HG03064 (cell line): ENCODE measurements around the gene TBX10.

Experiments used
- ATAC-seq: cut with Tn5 transposase; IDR thresholded peaks from one replicate; pipeline ENCODE4 v1.9.1; 2021; ENCODE audit warnings: low read depth; ENCODE audit not compliant: unreplicated experiment

Gene TBX10

DNA sequence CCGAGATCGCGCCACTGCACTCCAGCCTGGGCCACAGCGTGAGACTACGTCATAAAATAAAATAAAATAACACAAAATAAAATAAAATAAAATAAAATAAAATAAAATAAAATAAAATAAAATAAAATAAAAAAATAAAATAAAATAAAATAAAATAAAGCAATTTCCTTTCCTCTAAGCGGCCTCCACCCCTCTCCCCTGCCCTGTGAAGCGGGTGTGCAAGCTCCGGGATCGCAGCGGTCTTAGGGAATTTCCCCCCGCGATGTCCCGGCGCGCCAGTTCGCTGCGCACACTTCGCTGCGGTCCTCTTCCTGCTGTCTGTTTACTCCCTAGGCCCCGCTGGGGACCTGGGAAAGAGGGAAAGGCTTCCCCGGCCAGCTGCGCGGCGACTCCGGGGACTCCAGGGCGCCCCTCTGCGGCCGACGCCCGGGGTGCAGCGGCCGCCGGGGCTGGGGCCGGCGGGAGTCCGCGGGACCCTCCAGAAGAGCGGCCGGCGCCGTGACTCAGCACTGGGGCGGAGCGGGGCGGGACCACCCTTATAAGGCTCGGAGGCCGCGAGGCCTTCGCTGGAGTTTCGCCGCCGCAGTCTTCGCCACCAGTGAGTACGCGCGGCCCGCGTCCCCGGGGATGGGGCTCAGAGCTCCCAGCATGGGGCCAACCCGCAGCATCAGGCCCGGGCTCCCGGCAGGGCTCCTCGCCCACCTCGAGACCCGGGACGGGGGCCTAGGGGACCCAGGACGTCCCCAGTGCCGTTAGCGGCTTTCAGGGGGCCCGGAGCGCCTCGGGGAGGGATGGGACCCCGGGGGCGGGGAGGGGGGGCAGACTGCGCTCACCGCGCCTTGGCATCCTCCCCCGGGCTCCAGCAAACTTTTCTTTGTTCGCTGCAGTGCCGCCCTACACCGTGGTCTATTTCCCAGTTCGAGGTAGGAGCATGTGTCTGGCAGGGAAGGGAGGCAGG is 56.0 kb downstream of the TBX10 start, which contains the start of gene GSTP1:
TSS of gene GSTP1 (plus strand) at position 566 of the 958 bp plus-strand sequence. CDS start at position 598, 32 bp downstream.
- peak; percentile 56 for ATAC-seq

DNA sequence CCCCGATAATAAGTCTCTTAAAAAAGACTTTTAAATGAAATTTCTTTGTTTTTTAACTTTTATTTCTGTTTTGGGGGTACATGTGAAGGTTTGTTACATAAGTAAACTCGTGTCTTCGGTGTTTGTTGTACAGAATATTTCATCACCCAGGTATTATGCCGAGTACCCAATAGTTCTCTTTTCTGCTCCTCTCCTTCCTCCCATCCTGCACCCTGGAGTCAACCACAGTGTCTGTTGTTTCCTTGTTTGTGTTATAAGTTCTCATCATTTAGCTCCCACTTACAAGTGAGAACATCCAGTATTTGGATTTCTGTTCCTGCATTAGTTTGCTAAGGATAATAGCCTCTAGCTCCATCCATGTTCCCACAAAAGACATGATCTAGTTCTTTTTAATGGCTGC is 57.6 kb downstream of the TBX10 start:
- no peak for ATAC-seq

DNA sequence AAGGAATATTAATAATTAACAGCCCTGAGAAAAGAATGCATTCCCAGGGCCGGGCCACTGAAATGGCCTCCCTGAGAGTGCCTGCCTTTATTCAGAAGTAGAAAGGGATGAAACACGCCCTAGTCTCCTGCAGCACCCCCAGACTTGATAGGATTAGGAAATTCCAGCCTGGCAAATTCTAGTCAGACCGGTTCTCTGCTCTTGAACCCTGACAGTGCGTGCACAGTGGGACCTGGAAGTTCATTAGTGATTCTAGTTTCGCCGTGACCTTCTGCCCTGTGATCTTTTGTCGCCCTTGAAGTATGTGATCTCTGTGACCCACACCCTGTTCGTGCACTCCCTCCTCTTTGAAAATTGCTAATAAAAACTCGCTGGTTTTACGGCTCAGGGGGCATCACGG is 58.1 kb downstream of the TBX10 start:
- ATAC-seq, result no peak
